Esophagus muscularis mucosa (tissue), 2 donors: Measurements from ENCODE around the gene NKPD1.

Experiments used
- EP300 ChIP-seq: sonication (generic); formaldehyde crosslinking; IDR thresholded peaks from one replicate; pipeline ENCODE4 v1.6.1; 2017; ENCODE audit warnings: antibody characterized with exemption
- POLR2A ChIP-seq: fragments of 450-650 bp; IDR thresholded peaks from one replicate; pipeline ENCODE4 v1.6.1; 2017; ENCODE audit warnings: antibody characterized with exemption, moderate library complexity, mild to moderate bottlenecking, low read depth

GRCh38 chr19:45147835-45148676, 12.7 kb downstream of the NKPD1 start:
- TF ChIP-seq POLR2A (no peak), EP300 (no peak)
